GM18511 (cell line): ENCODE results near the gene TSC2.

Source experiments
- ATAC-seq: cut with Tn5 transposase; IDR thresholded peaks from one replicate; pipeline ENCODE4 v1.9.1; 2021; ENCODE audit warnings: mild to moderate bottlenecking, moderate library complexity; ENCODE audit not compliant: unreplicated experiment

The TSC2 gene

GRCh38 chr16:2042986-2043666 is 4.7 kb upstream of the TSC2 start:
- ATAC-seq = no peak

GRCh38 chr16:2043667-2044451 is 3.9 kb upstream of the TSC2 start:
- ATAC-seq = no peak

- ATAC-seq = no peak
Measured at GRCh38 chr16:2044541-2044940, 3.2 kb upstream of the TSC2 start.

GRCh38 chr16:2045965-2046892 is 1.6 kb upstream of the TSC2 start:
- ATAC-seq = no peak

- ATAC-seq = no peak
Measured at GRCh38 chr16:2046893-2047329, 874 bp upstream of the TSC2 start.

GRCh38 chr16:2048116-2048543 is 345 bp downstream of the TSC2 start:
- ATAC-seq = no peak

- ATAC-seq = no peak
Measured at GRCh38 chr16:2053211-2053610, 5.4 kb downstream of the TSC2 start.

- ATAC-seq = no peak
Measured at GRCh38 chr16:2053897-2054296, 6.1 kb downstream of the TSC2 start.

- ATAC-seq = no peak
Measured at GRCh38 chr16:2054543-2055245, 6.9 kb downstream of the TSC2 start.

GRCh38 chr16:2056077-2056476 is 8.3 kb downstream of the TSC2 start:
- no peak for ATAC-seq

- ATAC-seq = no peak
Measured at GRCh38 chr16:2056681-2057407, 9.1 kb downstream of the TSC2 start.

GRCh38 chr16:2057438-2057837 is 9.7 kb downstream of the TSC2 start:
- ATAC-seq = no peak

- no peak for ATAC-seq
Measured at GRCh38 chr16:2058420-2058819, 10.6 kb downstream of the TSC2 start.

GRCh38 chr16:2058872-2059271 is 11.1 kb downstream of the TSC2 start:
- no peak for ATAC-seq

- no peak for ATAC-seq
Measured at GRCh38 chr16:2060346-2060745, 12.6 kb downstream of the TSC2 start.

GRCh38 chr16:2061023-2061422 is 13.2 kb downstream of the TSC2 start:
- ATAC-seq = no peak

- no peak for ATAC-seq
Measured at GRCh38 chr16:2061526-2061925, 13.7 kb downstream of the TSC2 start.

- no peak for ATAC-seq
Measured at GRCh38 chr16:2062801-2063200, 15.0 kb downstream of the TSC2 start.

- ATAC-seq = no peak
Measured at GRCh38 chr16:2063861-2064260, 16.1 kb downstream of the TSC2 start.

GRCh38 chr16:2064368-2064945 is 16.7 kb downstream of the TSC2 start:
- ATAC-seq = no peak
